GM19438 (cell line): ENCODE results near the gene TEX48.

ENCODE experiments used
- ATAC-seq: cut with Tn5 transposase; IDR thresholded peaks from one replicate; pipeline ENCODE4 v1.9.1; 2021; ENCODE audit warnings: low read depth; ENCODE audit not compliant: unreplicated experiment

The TEX48 gene

DNA sequence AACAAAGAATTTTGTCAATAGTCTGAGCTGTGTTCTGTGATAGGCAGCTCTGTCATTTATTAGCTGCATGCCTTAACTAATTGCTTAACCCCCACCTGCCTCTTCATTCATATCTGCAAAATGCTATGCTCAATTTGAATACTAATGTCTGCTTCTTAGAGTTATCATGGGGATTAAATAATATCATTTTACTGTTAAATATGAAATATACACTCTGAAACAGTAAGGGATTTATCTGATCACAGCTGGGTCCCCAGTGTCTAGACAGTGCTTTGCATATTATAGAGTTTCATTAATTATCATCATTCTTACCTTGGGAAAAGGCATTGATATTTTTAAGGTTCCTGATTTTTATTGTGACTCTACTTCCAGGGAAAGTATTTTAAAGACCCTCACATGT, 12.0 kb downstream of the TEX48 start:
- no peak for ATAC-seq

DNA sequence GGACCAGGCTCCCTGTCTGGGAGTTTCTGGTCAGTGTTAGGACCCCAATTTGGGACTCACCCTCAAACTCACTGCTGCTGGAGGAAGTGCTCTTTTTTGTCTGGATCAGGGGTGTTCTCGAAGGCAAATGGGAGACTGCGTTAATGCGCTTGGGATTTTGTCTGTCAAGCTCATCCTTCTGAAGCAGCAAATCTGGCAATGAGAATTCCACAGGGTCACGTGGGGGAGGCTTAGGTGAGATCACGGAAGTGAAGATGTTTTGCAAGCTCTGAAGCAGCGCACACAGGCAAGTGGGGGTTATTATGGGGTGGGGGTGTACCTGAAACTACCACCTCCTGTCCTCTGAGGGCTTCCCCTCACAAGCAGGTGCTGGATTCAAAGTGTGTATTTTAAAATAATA, 13.8 kb downstream of the TEX48 start:
- ATAC-seq, result no peak

DNA sequence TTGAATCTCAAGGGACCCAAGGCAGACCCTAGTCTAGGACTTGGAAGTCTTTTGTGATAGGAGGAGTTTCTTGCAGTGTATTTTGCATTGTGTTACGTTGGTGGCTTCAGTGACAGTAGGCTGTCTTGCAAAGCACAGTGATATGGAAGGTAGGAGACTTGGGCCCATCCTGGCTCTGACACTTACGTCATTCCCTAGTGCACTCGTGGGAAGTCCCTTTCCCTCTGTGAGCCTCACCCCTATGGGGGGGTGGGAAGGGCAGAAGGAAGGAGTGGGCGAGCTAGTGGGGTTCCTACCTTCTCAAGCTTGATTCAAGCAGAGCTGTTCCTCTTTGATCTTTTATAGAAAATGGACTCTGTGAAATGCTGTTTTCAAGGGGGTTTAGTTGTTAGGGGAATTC, 15.1 kb downstream of the TEX48 start:
- no peak for ATAC-seq

DNA sequence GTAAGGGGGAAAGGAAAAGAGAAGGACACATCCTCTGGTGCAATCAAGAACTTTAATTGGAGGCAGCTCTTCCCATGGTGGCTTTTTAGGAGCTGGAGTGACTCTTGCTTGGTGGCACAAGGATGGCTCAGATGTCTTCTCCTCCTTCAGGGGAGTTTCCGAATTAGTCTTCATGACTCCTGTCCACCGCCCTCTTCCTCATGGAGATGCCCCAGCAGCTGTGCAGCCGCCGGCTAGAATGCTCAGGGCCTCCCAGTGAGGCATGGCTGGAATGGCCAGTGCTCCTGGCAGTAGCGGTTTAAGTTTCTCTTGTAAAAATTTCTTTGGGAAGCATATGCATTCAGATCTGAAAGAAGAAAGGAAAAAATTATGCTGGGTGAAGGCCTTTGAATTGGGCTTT, 15.6 kb downstream of the TEX48 start:
- no peak for ATAC-seq

DNA sequence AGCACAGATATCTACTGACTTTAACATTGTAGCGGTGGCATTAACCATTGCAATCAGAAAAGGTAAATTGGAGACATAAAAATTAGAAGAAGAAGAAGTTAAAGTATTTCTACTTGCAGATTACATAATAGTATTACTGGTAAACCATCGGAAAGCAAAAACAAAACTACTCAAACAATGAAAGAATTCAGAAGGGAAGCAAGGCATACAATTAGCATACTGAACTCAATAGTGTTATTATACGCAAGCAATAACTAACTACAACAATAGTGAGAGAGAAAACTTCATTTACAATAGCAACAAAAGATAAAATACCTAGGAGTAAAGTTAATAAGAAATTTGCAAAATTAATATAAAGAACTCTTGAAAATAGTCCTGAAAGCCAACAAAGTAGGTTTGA, 17.8 kb downstream of the TEX48 start:
- ATAC-seq, result no peak

DNA sequence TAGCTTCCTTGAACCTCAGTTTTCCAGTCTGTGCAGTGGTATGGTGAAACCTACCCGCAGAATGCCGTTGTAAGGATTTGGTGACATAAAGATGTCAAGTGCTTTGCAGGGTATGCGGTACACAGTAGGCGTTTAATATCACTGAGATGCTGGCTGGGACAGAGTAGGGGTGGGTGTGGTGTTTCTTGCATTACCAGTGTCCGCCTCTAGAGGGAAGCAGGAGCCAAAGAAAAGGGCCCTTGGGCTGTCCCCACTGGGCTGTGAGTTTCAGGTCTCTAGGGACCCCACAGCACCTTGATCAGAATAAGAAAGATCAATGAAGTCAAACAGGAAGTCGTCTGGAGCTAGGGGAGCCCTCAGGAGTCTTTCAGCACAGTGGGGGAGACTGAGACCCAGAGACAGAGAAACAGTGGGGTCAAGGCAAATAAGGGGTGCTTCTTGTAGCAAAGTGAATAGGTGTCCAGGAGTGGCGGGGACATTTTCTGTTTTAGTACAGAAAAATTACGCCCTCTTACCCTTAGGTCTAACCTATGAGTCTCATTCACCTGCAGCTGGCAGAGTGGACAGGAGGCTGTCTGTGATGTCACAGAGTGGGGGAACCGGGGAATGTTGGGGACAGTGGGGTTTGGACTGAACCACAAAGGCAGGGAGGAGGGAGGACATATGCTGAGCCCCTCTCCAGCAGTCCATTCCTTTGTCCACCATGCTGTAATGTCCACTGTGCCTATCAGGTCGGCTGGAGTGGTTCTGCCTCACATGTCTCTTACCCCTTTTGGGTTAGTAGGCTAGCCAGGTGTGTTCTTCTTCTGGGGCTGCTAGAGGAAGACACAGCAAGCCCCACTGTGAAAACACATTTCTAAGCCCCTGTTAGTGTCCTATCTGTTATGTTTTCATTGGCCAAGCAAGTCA, 19.7 kb downstream of the TEX48 start:
- peak; percentile 74 for ATAC-seq

DNA sequence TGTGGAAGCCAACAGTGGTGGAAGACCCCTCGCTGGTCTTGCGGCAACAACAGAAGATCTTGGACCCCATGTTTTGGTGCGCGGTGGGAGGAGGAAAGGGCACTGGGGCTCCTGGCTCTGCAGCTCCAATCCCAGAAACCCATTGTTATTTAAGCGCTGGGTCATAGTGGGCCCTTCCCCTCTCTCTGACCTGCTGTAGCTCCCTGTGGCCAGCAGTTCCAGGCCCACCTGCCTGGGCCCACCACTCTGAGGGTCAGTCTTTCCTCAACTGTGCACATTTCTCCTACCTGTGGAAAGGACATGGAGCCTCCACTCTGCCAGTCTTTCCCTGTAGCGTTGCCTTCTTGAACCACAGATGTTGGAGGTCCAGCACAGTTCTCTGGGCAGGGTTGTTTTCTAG, 24.3 kb downstream of the TEX48 start, which contains the start of gene TEX53:
TEX53 (minus strand) TSS at position 101 of the 400 bp plus-strand sequence; CDS start at position 70, 31 bp downstream.
- ATAC-seq, result no peak

DNA sequence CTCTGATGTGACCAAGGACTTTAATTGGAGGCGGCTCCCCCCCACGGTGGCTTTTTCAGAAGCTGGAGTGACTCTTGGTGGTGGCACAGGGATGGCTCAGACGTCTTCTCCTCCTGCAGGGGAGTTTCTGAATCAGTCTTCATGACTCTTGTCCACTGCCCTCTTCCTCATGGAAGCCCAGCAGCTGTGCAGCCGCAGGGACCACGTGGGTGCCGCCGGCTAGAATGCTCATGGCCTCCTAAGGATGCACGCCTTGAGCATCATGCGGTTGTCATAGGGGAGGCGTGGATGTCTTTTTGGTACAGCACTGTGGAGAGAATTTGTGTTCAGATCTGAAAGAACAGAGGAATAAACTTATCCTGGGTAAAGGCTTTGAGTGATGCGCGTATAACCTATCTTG, 25.7 kb downstream of the TEX48 start:
- ATAC-seq, result no peak

DNA sequence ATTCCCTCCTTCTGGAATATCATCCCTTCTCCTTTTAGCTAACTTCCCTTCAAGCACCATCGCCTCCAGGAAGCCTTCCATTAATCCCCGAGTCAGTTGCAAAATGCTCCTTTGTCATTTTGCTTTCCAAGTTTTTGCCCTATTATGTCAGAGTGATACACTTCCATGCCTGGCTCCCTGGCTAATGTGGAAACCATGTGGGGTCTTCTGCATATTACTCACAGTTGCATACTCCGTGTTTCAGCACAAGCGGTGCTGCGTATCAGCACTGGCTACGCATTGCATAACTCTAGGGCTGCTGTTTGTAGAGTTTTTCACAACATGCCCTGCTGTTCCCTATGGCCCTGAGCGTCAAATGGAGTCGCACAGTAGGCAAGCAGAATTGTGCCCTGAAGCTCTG, 26.3 kb downstream of the TEX48 start:
- no peak for ATAC-seq

DNA sequence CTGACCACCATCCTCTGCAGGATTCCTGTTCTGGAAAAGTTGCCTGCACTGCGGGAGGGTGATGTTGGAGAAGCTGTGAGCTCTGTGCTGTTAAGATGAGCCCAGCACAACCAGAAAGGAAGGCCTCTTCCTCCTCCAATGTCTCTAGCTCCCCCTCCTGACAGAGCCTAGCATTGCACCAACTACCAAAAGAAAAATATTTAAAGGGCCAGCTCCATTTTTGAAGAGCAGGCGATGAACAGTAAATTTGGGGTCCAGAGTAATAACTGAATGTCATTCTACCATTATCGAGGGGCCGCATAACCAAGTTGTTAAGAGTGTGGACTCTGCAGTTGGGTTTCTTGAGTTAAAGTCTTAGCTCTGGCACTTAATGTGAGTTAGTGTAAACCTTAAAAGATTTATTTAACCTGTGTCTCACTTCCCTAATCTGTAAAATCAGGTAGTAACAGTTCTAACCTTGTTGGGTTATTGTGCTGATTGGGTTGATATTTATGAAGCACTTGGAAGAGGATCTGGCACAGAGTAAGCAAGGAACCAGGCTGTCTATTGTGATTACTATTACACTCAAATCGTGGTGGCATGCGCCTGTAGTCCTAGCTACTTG, 28.3 kb downstream of the TEX48 start:
- ATAC-seq, result no peak

DNA sequence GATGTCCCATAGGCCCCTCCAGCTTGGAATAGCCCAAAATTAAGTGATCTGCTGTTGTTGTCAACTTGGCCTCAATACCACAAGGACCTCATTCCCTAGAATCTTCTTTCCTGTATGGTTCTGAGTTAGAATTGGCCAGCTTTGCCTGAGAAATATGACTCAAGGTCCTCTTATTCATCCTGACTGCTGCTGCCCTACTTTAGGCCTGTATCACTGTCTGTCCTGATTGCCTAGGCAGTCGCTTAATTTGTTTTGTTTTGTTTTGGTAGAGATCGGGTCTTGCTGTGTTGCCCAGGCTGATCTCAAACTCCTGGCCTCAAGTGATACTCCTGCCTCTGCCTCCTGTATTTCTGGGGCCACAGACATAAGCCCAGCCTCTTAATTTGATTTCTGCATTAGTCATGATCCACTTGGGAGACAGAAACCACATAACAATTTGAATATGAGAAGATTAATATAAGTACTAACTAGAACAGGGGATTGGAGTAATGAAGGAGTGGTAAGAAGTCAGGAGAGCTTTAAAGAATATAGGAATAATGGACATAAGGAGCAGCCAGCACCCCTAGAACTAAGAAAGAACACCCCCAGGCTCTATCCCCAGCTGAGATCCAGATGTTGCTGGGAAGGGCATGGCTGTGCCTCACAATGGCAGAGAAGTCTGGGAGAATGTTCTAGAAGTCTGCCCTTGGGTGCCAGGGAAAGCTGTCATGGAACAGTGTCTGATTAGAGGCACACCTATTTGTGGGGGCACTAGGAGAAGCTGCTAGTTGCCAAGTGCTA, 29.0 kb downstream of the TEX48 start:
- ATAC-seq, result no peak

DNA sequence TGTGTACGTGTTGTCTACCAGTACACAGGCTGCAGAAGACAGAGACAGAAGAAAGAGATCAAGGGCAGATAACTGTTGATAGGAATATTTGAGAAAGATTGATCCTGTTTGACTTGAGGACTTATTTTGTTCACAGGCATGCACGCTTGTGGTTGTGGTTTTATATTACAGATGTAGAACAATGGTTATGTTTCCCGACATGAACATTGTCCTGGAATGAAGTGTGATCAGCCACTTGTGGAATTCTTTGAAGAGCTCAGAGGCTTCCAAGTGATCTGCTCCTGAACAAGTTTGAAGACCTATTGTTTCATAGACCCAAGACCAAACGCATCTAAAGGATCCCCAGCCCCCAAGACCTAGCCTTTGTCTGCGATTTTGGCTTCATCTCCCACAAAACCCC, 38.1 kb downstream of the TEX48 start:
- no peak for ATAC-seq

DNA sequence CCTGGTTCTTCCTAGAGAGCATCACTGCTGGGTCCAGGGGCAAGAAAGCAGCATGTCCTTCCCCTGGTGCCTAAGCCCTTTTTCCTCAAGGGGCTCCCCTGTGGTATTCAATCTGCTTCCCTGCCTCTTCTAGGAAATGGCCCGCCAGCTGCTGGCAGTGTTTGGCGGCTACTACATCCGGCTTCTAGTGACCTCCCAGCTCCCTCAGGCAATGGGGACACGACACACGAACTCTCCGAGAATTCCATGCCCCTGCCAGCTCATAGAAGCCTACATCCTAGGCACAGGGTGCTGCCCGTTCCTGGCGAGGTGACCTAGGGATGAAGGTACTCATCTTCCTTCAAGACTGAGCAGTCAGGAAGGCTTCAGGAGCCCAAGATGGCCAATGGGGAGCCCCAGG, 39.0 kb downstream of the TEX48 start:
- no peak for ATAC-seq

DNA sequence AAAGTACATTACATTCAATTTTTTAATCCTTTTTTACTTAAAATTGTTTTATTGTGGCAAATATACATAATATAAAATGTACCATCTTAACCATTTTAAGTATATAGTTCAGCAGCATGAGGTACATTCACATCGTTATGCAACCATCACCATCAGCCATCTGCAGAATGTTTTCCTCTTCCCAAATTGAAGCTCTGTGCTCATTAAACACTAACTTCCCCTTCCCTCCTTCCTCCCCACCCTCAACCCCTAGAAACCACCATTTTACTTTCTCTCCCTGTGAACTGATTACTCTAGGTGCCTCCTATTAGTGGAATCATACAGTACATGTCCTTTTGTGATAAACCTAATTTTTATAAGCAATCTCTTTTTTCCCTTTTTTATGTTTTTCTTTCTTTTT, 40.0 kb downstream of the TEX48 start:
- no peak for ATAC-seq

DNA sequence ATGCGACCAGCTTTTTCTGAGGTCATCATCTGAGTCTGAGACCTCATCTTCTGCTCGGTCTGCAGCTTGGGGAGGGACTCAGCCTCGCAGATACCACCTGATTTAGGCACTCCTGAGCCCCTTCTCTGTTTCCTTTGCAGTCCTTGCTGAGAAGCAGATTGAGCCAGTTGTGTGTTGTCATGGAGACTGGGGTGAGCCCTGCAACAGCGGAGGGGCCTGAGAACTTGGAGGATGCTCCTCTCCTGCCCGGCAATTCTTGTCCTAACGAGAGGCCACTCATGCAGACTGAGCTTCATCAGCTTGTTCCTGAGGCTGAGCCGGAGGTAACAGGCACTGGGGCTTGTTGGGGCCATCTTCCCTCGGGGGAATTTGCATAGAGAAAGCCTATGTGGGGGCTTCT, 43.6 kb downstream of the TEX48 start:
- ATAC-seq, result no peak

DNA sequence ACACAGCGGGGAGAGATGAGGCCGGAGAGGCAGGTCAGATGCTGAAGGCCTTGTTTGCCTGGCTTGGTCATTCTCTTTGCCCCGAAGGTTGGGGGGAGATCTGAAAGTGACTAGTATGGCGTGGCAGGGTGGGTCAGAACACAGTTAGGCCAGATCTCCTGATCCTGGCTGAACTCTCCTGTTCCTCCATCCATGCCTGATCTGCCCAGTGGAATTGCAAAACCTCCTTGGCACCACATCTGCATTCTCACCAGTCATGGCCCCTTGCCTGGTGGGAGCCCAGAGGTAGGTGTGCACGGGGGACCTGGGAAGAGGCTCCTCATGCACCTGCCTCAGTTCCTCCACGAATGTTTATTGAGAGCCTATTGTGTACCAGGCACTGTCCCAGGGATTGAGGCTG, 47.6 kb downstream of the TEX48 start:
- no peak for ATAC-seq

DNA sequence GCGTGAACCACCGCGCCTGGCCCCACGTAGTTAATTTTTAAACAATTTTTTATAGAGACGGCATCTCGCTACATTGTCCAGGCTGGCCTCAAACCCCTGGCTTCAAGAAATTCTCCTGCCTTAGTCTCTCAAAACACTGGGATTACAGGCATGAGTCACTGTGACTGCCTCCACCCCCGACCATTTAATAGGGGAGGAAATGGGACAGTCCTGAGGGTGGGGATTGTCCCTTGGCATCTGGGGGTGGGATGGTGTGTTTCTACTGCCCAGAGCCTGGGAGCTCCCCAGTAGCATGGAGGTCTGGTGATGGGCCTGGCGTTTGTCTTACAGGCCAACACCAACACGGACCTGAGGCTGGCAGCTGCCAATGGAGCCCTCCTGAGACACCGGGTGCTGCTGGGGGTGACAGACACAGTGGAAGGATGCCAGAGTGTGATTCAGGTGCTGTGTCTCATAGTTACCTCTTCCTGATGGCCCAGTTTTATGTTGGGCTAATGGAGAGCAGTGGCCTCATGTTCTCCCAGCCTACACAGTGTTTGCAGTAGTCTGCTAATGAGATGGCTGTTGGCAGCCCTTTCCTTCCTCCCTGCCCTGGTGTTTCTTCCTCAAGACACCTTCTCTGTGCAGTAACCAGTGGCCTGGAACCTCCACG, 48.4 kb downstream of the TEX48 start:
- no peak for ATAC-seq

DNA sequence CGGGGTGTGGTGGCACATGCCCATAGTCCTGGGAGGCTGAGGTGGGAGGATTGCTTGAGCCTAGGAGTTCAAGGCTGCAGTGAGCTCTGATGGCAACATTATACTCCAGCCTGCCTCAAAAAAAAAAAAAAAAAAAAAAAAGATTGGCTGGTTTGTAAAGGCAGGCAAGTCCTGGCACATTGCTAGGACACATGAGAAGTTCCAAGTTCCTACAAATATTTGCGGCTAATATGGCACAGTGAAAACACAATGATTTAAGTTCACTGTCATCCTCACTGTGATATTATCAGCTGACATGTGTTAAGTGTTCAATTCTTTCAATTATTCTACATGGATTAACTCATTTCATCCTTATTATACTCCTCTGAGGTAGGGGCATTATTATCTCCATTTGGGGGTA, 50.8 kb downstream of the TEX48 start:
- ATAC-seq, result no peak

DNA sequence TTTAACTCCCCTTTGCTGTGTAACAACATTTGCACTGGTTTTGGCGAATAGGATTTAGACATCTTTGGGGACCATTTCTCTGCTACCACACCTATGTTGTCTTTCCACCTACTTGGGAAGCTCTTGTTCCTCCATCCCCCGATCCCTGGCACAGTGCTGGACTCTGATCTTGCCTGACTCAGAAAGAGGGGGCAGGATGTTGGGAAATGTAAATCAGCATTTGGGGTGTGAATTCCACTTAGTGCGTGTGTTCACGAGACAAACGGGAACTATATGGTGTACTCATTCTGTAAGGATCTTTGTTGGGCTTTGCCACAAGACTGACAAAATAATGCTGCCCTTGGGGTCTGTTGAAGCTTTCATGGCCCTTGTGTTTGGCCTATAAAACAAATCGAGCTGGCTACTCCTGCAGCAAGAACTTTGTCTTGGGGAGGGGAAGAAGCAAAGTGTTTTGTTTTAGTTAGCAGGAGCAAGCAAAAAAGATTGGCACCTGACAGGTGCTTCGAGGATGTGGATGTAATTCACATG, 52.4 kb downstream of the TEX48 start:
- no peak for ATAC-seq

DNA sequence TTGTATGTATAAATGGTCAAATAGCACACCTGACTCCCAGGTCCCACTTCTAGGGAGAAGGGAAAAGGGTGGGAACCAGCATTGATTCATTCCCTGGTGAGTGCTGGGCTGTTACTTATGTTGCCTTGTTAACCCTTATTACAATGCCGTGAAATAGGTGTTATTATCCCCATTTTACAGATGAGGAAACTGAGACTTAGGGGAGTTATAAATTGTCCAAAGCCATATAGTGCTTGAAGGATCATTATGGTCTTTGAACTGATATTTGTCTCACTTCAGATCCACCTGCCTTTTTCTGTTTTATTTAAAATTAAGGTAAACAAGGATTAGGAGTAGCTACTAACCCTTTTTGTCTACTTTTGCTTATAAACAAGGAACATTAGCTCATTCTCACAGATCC, 54.4 kb downstream of the TEX48 start:
- no peak for ATAC-seq
